RPMI7951 (cell line): ENCODE measurements around the gene SCAI. TPM values are rescaled to one million over a fixed set of nuclear protein-coding genes. Genes with fewer than 3 reads are reported as not detected.
"Not testable (repeated sequence)": the region's sequence is repeated elsewhere in the genome, so short reads cannot be mapped to it uniquely, and the experiment has no call there.

Experiments
- DNase-seq: peaks from one replicate; pipeline ENCODE4 v3.0.0-alpha.2; 2012; ENCODE audit warnings: low read depth
- total RNA-seq: library from RNA; depleted of rRNA; stranded (reverse); fragments of >200 nt; shearing (Covaris generic); gene quantifications from 2 replicates; pipeline ENCODE4 v1.2.3, GENCODE V29; 2014; rRNA removed

The SCAI gene
- 3.1 and 3.5 TPM in 2 replicates for total RNA-seq

DNA sequence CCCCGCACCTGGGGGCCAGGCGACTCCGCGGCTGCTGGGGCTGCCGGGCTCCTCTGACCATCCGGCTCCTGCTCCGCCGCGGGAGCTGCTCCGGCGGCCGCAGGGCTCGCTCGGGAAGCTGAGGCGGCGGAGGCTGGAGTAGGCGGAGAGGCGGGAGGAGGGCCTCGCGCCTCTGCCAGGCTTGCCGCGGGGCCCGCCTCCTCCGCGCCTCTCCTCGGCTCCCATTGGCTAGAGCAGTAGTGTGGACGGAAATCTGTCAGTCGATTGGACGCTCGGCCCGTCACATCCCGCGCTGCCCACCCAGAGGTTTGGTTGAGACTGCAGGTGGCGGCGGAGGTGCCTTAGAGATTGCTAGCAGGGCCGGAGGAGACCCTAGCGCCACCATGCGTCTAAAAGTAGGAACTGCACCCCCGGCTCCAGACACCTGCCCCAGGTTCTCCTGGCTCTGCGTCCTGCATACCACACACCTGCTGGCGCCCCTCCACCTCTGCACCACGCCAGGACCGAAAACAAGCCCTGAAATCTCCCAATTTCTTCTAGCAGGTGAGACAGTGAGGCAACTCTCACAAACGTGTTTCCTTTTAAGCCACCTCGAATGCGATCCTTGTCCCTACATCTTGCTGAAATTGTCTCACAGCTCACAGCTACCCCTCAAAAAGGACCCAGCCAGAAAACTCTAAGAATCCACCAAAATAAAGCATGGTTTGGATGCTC is at the start of gene SCAI:
SCAI (minus strand) TSS at position 152 of the 714 bp plus-strand sequence; CDS start at position 61, 91 bp downstream.
- DNase-seq = peak; percentile 97

DNA sequence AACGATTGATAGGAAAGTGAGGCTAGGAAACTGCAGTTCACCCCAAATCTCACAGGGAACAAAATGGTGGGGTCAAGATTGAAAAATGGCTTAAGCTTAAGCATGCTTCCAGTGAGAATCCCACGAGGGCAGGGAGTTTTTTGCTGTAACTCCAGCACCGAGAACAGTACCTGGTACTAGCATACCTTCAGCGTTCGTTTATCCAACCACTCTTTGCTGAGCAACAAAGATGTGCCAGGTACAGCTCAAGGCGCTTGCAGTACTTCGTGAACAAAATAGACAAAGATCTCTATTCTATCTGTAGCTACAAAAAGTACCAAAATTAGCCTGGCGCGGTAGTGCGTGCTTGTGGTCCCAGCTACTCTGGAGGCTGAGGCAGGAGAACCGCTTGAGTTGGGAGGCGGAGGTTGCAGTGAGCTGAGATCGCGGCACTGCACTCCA is 47.1 kb upstream of the SCAI start:
- DNase-seq = no peak

DNA sequence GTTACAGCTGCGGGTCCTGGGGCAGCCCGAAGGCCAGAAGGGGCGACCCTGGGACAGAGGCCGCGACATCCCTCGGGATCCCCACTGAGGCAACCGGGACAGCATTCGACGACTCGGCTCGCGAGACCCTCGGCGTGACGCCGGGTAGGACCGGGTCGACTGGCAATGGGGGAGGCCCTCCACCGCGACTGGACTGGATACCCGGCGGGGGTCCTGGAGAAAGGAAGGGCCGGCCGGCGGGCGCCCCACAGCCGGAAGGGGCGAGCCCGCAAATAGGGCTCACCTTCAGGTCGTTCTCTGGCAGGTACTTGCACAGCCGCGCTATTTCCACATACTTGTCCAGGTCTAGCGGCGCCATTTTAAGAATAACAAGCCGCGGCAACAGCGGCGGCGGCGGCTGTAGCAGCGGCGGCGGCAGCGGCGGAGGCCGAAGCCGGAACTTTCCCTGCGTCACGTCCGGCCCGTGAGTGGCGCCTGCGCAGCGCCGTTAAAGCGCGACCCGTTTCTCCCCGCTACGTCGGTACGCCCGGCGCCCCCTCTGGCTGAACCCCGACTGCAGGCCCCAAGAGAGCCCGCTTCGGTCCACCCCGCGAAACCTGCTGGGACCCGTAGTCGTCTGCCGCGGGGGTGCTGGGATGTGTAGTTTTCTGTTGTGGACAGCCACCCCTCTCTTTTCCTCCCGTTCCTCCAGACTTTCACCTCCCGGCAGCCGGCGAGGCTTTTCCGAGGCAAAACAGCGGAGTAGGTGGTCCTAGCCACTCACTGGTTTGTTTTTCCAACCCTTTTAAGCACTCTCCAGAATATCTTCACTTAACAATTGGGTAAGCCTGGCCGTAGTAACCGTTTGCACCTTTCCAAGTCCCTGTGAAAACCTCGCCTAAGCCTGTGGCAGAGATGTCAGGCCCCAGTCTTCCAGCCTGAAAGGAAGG is 46.3 kb upstream of the SCAI start, which contains the start of gene PPP6C:
PPP6C (minus strand) TSS at position 443 of the 929 bp plus-strand sequence; CDS start at position 358, 85 bp downstream.
- DNase-seq = peak; percentile 90

GRCh38 chr9:125189011-125189360 is 45.7 kb upstream of the SCAI start:
- no peak for DNase-seq

- DNase-seq = no peak
Measured at GRCh38 chr9:125183561-125183960, 40.2 kb upstream of the SCAI start.

- no peak for DNase-seq
Measured at GRCh38 chr9:125183054-125183453, 39.7 kb upstream of the SCAI start.

DNA sequence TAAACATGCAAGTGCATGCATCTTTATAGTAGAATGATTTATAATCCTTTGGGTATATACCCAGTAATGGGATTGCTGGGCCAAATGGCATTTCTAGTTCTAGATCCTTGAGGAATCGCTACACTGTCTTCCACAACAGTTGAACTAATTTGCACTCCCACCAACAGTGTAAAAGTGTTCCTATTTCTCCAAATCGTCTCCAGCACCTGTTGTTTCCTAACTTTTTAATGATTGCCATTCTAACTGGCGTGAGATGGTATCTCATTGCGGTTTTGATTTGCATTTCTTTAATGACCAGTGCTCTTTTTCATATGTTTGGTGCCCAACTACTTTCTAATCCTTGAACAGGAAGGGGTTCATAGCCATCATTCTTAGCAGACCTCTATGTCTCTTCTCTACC is 38.4 kb upstream of the SCAI start:
- not testable (repeated sequence) for DNase-seq

DNA sequence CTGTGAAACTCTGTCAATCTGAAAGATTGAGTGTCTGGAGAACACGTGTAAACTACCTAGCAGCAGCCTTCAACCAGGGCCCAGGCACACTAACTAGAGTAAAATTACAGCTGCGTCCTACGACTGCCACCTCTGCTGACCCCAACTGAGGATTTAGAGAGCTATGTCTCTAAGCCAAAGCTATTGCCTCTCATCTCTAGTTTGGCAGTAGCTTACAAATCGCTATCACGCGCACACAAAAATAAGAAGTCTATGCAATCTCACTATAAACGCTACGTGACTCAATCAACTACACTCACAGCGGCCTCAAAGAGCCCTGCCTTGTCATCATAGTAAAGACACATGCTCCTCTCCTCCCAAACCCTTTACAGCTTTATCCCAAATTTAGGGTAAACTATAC is 37.5 kb upstream of the SCAI start:
- DNase-seq = no peak

DNA sequence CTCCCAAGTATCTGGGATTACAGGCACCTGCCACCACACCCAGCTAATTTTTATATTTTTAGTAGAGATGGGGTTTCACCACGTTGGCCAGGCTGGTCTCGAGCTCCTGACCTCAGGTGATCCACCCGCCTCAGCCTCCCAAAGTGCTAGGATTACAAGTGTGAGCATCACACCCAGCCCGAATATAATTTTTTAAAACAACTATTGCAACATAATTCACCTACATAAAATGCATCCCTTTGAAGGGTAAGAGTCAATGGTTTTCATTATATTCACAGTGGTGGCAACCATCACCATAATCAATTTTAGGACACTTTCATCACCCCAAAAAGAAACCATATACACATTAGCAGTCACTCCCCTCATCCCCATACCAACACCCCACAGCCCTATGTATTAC is 36.4 kb upstream of the SCAI start:
- DNase-seq = not testable (repeated sequence)

DNA sequence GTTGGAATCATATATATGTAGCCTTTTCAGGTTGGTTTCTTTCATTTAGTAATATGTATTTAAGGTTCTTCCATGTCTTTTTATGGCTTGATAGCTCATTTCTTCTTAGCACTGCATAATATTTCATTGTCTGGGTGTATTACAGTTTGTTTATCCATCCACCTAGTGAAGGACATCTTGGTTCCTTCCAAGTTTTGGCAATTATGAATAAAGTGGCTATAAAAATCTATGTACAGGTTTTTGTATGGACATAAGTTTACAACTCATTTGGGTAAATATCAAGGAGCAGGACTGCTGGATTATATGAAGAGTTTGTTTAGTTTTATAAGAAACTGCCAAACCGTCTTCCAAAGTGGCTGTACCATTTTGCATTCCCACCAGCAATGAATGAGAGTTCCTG is 34.6 kb upstream of the SCAI start:
- DNase-seq = no peak

GRCh38 chr9:125176636-125177035 is 33.3 kb upstream of the SCAI start:
- no peak for DNase-seq

GRCh38 chr9:125172031-125172755 is 28.9 kb upstream of the SCAI start:
- no peak for DNase-seq

DNA sequence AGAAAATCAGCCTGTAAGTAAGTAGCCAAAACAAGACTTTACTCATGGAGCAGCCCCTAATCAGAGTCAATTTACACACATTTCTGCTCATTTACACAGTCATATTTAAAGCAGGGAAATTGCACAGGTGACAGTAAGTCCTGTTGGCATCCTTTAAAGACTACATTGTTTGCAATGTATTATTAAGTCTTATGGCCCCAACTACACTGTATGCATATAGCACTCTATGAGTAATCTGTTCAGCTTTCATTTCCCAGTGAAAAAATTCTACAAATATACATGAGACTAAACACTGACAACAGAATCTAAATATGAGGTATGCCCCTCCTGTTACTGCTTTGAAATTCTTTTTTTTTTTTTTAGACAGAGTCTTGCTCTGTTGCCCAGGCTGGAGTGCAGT is 26.6 kb upstream of the SCAI start:
- no peak for DNase-seq

GRCh38 chr9:125166762-125167161 is 23.4 kb upstream of the SCAI start:
- no peak for DNase-seq

DNA sequence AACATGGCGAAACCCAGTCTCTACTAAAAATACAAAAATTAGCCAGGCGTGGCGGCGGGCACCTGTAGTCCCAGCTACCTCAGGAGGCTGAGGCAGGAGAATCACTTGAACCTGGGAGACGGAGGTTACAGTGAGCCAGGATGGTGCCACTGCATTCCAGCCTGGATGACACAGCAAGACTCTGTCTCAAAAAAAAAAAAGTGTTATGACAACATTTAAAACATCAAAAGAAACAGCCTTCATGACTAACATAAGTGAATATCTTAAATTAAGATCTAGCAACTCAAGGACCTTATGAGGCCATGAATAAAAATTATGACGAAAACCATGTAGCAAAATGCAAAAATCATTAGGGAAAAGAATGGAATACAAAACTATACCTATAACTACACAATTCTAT is 19.6 kb upstream of the SCAI start:
- DNase-seq = not testable (repeated sequence)

DNA sequence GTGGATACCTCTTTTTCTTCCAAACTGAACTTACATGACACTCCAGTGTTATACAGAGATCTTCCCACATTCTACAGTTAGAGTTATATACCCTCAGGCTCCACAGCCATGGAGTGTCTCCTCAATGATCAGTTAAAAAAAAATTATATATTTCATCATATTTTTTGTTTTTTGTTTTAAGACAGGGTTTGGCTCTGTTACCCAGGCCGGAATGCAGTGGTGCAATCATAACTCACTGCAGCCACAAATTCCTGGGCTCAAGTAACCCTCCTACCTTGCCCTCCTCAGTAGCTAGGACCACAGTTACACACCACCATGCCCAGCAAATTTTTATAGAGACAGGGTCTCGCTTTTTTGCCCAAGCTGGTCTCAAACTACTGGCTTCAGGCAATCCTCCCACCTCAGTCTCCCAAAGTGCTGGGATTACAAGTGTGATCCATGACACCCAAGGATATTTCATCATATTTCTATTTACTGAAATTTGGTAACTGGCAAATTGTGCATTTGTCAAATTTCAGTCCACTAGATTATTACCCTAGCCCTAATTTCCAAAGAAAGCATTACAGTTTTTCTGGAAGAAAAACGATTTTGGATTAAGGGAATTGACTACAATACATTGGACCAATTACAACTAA is 18.1 kb upstream of the SCAI start:
- no peak for DNase-seq

- no peak for DNase-seq
Measured at GRCh38 chr9:125160750-125161149, 17.4 kb upstream of the SCAI start.

DNA sequence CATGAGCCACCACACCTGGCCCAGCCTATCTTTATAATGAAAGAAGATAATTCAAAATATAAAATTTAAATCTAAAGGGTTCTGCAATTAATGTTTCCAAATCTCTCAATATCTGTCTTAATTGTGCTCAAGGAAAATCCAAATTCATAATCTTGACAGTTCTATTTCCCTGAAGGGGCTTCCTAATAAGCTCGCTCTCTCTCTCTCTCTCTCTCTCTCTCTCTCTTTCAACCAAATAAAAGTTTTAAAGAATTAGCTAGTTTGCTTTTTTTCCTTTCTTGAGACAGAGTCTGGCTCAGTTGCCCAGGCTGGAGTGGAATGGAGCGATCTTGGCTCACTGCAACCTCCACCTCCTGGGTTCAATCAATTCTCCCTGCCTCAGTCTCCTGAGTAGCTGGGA is 13.2 kb upstream of the SCAI start:
- no peak for DNase-seq

- no peak for DNase-seq
Measured at GRCh38 chr9:125153712-125154367, 10.5 kb upstream of the SCAI start.

- no peak for DNase-seq
Measured at GRCh38 chr9:125151730-125152129, 8.4 kb upstream of the SCAI start.
